ENCODE results near the gene TSPEAR.
A peak's percentile ranks its signal among the peaks of the same experiment; 100 is the strongest.
"Not testable (repeated sequence)": the region's sequence is repeated elsewhere in the genome, so short reads cannot be mapped to it uniquely, and the experiment has no call there.

Gene TSPEAR

DNA sequence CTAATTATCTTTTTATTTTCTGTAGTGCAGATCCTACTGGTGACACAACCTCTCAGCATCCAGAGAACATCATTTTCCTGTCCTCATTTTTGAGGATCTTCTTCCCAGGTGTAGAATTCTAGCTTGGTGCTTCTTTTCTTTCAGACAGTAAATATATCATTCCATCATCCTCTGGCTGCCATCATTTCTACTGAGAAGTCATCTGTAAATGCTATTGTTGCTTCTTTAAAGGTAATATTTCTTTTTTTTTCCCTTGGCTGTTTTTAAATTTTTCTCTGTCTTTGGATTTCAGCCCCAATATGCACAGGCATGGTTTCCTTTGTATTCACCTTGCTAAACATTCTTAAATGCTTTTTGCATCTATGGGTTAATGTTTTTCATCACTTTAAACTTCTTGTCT, 87.8 kb downstream of the TSPEAR start:
- DNase-seq, result no peak

GRCh38 chr21:44619886-44620285, 91.5 kb downstream of the TSPEAR start:
- no peak for DNase-seq

DNA sequence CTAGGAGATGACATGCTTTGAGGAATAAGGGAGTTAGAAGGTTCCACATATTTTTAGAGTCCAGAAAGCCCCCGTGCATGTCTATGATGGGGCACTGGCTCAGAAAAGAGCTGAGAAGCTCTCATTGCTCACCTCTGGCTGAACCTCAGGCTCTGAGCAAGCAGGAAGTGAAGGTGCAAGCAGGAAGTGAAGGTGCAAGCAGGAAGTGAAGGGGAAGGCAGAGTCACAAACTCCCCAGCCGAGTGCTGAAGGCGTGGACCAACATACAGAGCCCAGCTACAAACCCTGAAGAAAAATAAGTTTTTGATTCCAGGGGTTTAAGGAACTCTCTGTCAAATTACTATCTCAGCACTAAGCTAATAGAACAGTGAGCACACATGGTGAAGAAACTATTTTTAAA, 92.5 kb downstream of the TSPEAR start:
- DNase-seq, result peak; percentile 76

- DNase-seq, result no peak
Observed at GRCh38 chr21:44618504-44618903, 92.9 kb downstream of the TSPEAR start.

DNA sequence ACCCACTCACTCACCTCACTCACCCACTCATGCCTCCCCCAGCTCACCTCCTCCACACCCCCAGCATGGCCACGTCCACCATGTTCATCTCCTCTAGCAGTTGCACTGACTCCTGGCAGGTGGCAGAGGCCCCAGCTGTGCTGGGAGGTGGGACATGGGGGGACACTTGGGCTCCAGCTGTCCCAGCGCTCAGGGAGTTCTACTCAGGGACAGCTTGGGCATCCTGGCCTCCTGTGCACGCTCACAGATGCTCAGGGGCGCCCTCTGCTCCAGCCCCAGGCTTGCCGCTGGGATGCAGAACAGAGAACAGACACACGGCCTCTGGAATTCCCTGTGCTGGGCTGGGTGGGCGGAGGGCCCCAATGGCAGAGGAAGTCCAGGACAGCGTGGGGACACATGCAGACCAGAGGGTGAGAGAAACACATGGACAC, 94.3 kb downstream of the TSPEAR start:
- DNase-seq, result no peak

DNA sequence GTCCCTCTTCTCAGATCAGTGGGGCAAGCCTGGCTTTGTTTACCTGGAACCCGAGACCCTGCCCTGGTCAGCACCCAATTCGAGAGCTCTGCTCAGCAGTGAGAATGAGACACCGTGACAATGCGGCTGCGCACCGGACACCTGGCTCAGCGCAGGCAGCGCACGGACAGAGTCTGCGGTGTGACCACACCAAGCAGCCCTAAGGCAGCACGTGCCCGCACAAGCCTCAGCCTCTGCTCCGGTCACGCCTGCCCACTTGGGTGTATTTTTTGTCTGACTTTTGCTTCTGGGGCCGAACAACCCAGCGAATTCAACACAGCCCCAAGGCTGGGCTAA, 94.8 kb downstream of the TSPEAR start:
- no peak for DNase-seq

- no peak for DNase-seq
Observed at GRCh38 chr21:44615911-44616590, 95.3 kb downstream of the TSPEAR start.

- DNase-seq, result no peak
Observed at GRCh38 chr21:44615466-44615865, 95.9 kb downstream of the TSPEAR start.

DNA sequence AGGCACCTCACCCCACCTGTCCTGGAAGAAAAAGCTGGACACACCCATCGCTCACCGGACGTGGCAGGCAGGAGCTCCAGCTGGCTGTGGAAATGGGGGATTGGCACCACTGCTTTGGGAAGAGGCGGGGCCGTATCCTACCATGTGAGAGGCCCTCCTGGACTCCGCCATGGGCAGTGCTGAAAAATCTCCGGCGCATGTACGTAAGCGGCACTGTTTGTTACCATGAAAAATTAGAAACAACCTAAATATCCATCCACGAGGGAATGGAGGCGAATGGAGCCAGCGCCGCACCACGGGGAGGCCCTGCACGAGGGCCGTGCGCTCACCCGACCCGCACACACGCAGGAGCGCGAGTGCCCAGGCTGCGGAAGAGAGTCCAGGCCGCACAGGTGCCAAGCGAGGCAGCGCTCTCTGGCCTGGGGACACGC, 96.4 kb downstream of the TSPEAR start:
- no peak for DNase-seq

DNA sequence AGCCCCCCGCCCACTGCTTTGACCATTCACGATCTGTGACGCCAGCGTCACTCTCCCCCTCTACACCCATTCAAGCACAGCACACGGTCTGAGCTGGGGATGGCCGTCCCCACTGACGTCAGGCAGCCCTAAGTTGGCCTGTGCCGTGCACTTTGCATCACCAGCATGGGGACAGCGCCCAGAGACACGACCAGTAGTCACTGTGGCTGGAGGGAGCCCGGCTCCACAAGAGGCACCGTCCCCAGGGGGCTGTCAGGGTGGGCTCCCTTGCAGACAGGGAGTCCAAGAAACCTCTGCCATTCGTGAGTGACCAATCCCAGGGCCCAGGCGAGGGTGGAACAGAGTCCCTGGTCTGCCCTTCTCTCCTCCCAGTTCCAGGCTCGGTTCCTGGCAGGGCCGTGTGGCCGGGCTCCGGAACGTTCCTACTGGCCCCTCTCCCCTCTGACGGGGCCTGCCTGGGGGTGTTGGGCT, 97.2 kb downstream of the TSPEAR start:
- DNase-seq, result no peak

DNA sequence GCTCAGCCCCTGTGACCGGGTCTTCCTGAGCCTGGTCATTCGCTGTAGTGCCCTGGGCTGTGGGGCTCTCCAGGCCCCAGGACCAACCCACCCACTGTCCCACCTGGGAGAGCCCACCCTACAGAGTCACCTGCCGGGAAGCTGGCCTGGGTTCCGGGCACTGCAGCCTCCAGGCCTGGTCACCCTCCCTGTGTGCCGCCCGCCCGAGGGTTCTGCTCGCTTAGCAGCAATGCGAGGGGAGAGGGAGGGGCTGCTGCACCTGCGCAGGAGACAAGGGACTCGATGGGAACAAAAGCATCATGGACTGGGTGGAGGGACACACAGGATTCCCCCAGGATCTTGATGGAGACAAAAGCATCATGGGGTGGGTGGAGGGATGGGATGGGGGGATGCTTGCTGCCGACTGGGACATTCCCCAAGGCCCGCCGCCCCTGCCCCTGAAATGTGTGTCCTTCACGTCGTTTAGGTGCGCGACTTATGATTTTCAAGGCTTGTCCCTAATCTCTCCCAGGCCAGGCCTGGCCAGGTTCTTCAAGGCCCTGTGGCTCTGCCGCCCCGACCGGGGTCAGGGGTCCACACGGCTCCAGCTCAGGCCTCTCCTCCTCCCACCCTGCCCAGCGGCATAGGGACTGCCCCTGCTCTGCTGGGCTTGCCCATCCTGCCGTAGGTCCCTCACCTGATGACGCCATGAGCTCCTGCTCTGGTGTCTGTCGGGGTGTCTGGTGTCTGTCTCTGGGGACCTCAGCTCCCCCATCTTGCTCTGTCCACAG, 97.8 kb downstream of the TSPEAR start:
- DNase-seq, result no peak

DNA sequence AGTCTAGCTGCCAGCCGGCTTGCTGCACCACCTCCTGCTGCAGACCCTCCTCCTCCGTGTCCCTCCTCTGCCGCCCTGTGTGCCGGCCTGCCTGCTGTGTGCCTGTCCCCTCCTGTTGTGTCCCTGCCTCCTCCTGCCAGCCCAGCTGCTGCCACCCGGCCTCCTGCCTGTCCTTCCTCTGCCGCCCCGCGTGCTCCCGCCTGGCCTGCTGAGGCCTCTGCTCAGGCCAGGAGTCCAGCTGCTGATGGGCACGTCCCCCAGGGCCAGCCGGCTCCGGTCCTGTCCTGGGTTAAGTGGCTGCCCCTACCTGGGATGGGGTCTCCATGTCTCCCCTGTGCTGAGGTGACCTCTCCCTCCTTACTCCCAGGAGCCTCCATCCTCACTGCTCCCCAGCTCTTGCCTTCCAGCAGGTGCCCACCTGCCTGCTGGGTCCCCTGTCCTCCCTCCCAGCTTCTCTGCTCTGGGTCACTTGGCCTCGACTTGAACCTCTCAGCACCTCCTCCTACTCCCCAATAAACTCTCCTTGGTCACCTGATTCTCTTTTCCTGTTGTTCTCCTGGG, 98.6 kb downstream of the TSPEAR start:
- DNase-seq, result no peak

DNA sequence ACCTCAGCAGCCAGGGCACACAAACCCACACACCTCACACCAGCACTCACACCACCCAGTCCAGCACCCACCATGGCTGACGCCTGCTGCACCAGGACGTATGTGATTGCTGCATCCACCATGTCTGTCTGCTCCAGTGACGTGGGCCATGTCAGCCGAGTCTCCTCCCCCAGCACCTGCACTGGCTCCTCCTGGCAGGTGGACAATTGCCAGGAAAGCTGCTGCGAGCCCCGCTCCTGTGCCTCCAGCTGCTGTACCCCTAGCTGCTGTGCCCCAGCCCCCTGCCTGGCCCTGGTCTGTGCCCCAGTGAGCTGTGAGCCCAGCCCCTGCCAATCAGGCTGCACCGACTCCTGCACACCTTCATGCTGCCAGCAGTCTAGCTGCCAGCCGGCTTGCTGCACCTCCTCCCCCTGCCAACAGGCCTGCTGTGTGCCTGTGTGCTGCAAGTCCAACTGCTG, 99.3 kb downstream of the TSPEAR start, which contains the start of gene KRTAP10-8:
KRTAP10-8 (plus strand) TSS at position 51 of the 458 bp plus-strand sequence; CDS start at position 73, 22 bp downstream.
- no peak for DNase-seq

- DNase-seq, result no peak
Observed at GRCh38 chr21:44611551-44611950, 99.8 kb downstream of the TSPEAR start.

- DNase-seq, result not testable (repeated sequence)
Observed at GRCh38 chr21:44610157-44610843, 101.1 kb downstream of the TSPEAR start.

GRCh38 chr21:44609193-44609592, 102.2 kb downstream of the TSPEAR start:
- DNase-seq, result no peak

DNA sequence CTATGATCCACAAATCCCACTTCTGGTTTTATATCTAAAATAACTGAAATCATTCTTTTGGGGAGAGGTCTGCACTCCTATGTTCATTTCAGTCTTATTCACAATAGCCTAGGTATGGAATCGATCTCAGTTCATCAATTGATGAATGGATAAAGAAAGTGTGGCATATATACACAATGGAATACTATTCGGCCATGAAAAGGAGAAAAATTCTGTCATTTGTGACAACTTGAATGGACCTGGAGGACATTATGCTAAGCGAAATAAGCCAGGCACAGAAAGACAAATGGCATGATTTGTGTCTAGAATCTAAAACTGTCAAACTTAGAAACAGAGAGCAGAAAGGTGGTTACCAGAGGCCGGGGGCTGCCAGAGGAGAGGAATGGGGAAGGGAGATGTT, 104.9 kb downstream of the TSPEAR start:
- DNase-seq, result no peak

DNA sequence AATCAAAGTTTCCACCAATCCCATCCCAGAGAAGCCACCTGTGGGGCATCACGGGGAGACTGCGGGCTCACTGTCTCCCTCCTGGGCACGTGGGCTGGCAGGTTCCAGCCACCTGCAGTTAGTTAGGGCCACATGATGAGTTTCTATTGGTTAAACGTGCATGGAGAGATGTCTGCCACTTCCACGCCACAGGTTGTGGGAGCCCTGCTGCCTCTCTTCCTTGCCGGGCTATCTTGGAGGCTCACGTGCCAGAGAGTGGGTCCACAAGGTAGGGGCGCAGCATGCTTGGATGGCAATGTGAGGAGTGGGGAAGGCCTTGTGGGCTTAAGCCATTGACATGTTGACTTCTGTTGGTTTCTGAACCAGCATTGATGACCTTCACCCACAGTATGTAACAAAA, 107.5 kb downstream of the TSPEAR start:
- no peak for DNase-seq

GRCh38 chr21:44603109-44603875, 108.1 kb downstream of the TSPEAR start:
- no peak for DNase-seq

DNA sequence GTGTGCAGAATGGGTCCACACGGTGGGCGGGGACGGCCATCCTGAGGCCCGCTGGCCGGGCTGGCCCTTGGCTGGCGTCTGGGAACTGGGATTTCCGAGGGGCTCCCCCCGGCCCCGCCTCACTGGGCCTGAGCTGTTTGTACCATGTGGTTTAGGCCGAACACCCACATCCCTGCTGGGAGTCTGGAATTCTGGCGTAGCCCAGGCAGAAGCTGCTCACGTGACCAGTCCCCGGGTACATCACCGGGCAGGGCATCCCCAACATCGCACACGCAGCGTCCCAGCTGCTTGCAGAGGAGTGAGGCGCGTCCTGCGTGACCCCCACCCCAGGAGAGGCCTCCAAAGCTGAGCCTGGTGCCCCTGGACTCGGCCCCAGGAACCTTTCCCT, 108.9 kb downstream of the TSPEAR start:
- DNase-seq, result no peak

GRCh38 chr21:44601596-44602462, 109.5 kb downstream of the TSPEAR start:
- no peak for DNase-seq

All from CD4-positive, alpha-beta T cell treated with Interleukin-10 for 1 hour (primary cell).